HG02885 (cell line): Measurements from ENCODE around the gene KRCC1.
"Not testable (repeated sequence)": the region's sequence is repeated elsewhere in the genome, so short reads cannot be mapped to it uniquely, and the experiment has no call there.

Source experiments
- ATAC-seq: cut with Tn5 transposase; IDR thresholded peaks from one replicate; pipeline ENCODE4 v1.9.1; 2021; ENCODE audit warnings: mild to moderate bottlenecking; ENCODE audit not compliant: unreplicated experiment, poor library complexity

Gene KRCC1

GRCh38 chr2:88049622-88050021 is 6.0 kb downstream of the KRCC1 start:
- ATAC-seq, result no peak

GRCh38 chr2:88048541-88048940 is 7.0 kb downstream of the KRCC1 start:
- no peak for ATAC-seq

GRCh38 chr2:88045561-88045960 is 10.0 kb downstream of the KRCC1 start:
- not testable (repeated sequence) for ATAC-seq

GRCh38 chr2:88042476-88042875 is 13.1 kb downstream of the KRCC1 start:
- ATAC-seq, result no peak

- no peak for ATAC-seq
Measured at GRCh38 chr2:88038263-88039105, 17.1 kb downstream of the KRCC1 start.

GRCh38 chr2:88036606-88037005 is 19.0 kb downstream of the KRCC1 start:
- ATAC-seq, result no peak

GRCh38 chr2:88036182-88036581 is 19.4 kb downstream of the KRCC1 start:
- ATAC-seq, result no peak

- no peak for ATAC-seq
Measured at GRCh38 chr2:88032070-88032702, 23.4 kb downstream of the KRCC1 start.

- no peak for ATAC-seq
Measured at GRCh38 chr2:88028931-88029330, 26.7 kb downstream of the KRCC1 start.

- no peak for ATAC-seq
Measured at GRCh38 chr2:88027697-88028389, 27.7 kb downstream of the KRCC1 start.

- ATAC-seq, result no peak
Measured at GRCh38 chr2:88024509-88024908, 31.1 kb downstream of the KRCC1 start.

GRCh38 chr2:88022669-88022921 is 33.0 kb downstream of the KRCC1 start:
- no peak for ATAC-seq

- ATAC-seq, result no peak
Measured at GRCh38 chr2:88019985-88020384, 35.6 kb downstream of the KRCC1 start.

GRCh38 chr2:88018909-88019308 is 36.7 kb downstream of the KRCC1 start:
- no peak for ATAC-seq

GRCh38 chr2:88018077-88018805 is 37.3 kb downstream of the KRCC1 start:
- not testable (repeated sequence) for ATAC-seq

- not testable (repeated sequence) for ATAC-seq
Measured at GRCh38 chr2:88017780-88018038, 37.9 kb downstream of the KRCC1 start.

- peak; percentile 61 for ATAC-seq
Measured at GRCh38 chr2:88016960-88017779, 38.4 kb downstream of the KRCC1 start.

- ATAC-seq, result peak; percentile 82
Measured at GRCh38 chr2:88016086-88016959, 39.3 kb downstream of the KRCC1 start, which contains the start of gene RNU2-63P. TSS of gene RNU2-63P (minus strand) at chr2:88016547.

GRCh38 chr2:88011011-88011410 is 44.6 kb downstream of the KRCC1 start:
- ATAC-seq, result no peak
